Measurements from ENCODE around the gene REELD1.

DNA sequence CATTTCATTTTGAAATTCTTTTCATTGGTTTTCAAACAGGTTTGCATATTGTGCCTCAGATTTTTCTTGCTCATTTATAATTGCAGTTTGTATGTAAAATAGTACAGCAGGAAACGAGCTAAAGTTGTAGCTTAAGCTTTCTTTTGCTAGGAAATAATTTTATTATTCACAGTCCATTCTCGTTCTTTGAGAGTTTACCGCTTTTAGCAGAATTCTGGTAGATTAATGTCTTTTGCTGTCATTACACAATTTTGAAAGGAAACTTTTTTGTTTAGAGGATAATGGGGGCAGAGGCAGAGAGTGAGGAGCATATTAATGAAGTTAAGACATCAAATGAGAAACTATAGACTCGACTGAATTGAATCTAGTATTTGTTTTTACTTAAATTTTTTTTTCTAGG lies 28.3 kb upstream of the REELD1 start:
- TF ChIP-seq POLR2AphosphoS5 (IDR thresholded peaks at IDR 0.05; ENCODE audit: insufficient read depth in 1 of 2, low read depth in 1 of 2) = no peak
- no peak for TF ChIP-seq POLR2A (IDR thresholded peaks at IDR 0.05)

Measured in vagina (tissue), 2 donors.